ENCODE results near the gene BRD4.

DNA sequence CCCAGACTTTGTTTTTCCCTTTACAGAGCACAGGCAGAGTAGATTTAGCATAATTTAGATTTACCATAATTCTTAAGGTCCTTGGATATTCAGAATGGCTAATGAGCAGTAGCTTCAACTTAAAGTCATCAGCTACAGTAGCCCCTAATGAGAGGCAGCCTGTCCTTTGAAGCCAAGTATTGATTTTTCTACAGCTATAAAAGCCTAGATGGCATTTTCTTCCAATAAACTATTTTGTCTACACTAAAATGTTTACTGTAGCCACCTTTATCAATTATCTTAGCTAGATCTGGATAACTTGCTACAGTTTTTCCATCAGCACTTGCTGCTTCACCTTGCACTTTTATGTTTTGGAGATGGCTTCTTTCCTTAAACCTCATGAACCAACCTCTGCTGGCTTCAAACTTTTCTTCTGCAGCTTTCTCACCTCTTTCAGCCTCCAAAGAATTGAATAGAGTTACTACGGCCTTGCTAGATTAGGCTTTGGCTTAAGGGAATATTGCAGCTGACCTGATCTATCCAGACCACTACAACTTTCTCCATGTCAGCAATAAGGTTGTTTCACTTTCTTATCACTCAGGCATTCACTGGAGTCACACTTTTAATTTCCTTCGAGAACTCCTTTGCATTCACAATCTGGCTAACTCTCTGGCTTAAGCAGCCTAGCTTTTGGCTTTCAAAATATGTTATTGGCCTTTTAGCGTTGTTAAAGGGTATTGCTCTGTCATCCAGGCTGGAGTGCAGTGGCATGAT is 26.6 kb downstream of the BRD4 start:
- TF ChIP-seq, protein P1, sequence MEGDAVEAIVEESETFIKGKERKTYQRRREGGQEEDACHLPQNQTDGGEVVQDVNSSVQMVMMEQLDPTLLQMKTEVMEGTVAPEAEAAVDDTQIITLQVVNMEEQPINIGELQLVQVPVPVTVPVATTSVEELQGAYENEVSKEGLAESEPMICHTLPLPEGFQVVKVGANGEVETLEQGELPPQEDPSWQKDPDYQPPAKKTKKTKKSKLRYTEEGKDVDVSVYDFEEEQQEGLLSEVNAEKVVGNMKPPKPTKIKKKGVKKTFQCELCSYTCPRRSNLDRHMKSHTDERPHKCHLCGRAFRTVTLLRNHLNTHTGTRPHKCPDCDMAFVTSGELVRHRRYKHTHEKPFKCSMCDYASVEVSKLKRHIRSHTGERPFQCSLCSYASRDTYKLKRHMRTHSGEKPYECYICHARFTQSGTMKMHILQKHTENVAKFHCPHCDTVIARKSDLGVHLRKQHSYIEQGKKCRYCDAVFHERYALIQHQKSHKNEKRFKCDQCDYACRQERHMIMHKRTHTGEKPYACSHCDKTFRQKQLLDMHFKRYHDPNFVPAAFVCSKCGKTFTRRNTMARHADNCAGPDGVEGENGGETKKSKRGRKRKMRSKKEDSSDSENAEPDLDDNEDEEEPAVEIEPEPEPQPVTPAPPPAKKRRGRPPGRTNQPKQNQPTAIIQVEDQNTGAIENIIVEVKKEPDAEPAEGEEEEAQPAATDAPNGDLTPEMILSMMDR (IDR thresholded peaks at IDR 0.05), result no peak
- no peak for TF ChIP-seq EP300 (IDR thresholded peaks at IDR 0.05)

All from esophagus muscularis mucosa (tissue), 3 donors.